Measurements from ENCODE around the gene CALHM6.

The CALHM6 gene

GRCh38 chr6:116422238-116422637 is 38.9 kb upstream of the CALHM6 start:
- TF ChIP-seq, protein P1, sequence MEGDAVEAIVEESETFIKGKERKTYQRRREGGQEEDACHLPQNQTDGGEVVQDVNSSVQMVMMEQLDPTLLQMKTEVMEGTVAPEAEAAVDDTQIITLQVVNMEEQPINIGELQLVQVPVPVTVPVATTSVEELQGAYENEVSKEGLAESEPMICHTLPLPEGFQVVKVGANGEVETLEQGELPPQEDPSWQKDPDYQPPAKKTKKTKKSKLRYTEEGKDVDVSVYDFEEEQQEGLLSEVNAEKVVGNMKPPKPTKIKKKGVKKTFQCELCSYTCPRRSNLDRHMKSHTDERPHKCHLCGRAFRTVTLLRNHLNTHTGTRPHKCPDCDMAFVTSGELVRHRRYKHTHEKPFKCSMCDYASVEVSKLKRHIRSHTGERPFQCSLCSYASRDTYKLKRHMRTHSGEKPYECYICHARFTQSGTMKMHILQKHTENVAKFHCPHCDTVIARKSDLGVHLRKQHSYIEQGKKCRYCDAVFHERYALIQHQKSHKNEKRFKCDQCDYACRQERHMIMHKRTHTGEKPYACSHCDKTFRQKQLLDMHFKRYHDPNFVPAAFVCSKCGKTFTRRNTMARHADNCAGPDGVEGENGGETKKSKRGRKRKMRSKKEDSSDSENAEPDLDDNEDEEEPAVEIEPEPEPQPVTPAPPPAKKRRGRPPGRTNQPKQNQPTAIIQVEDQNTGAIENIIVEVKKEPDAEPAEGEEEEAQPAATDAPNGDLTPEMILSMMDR (IDR thresholded peaks at IDR 0.05; ENCODE audit: insufficient read depth, low read depth, low read length, missing control alignments): no peak
- no peak overlapping the region for H3K4me3 ChIP-seq (ENCODE audit: low read depth, low read length)
- no peak for DNase-seq (ENCODE audit: low read depth)

GRCh38 chr6:116424001-116424400 is 37.2 kb upstream of the CALHM6 start:
- TF ChIP-seq, protein P1 (IDR thresholded peaks at IDR 0.05; ENCODE audit: insufficient read depth, low read depth, low read length, missing control alignments): no peak
- no peak overlapping the region for H3K4me3 ChIP-seq (ENCODE audit: low read depth, low read length)
- no peak for DNase-seq (ENCODE audit: low read depth)

DNA sequence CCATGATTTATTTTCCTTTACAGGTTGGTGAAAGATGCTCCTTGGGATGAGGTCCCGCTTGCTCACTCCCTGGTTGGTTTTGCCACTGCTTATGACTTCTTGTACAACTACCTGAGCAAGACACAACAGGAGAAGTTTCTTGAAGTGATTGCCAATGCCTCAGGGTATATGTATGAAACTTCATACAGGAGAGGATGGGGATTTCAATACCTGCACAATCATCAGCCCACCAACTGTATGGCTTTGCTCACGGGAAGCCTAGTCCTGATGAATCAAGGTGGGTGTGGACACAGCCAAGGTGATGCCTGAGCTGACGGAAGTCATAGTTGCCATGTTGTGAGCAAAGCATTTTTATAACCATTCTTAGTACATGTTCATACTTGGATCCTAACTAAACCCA is 34.6 kb upstream of the CALHM6 start:
- DNase-seq (ENCODE audit: low read depth): no peak
- no peak overlapping the region for H3K4me3 ChIP-seq (ENCODE audit: low read depth, low read length)
- TF ChIP-seq, protein P1 (IDR thresholded peaks at IDR 0.05; ENCODE audit: insufficient read depth, low read depth, low read length, missing control alignments): no peak

- H3K4me3 ChIP-seq (ENCODE audit: low read depth, low read length): no peak overlapping the region
- DNase-seq (ENCODE audit: low read depth): no peak
- TF ChIP-seq, protein P1 (IDR thresholded peaks at IDR 0.05; ENCODE audit: insufficient read depth, low read depth, low read length, missing control alignments): no peak
Measured at GRCh38 chr6:116429111-116429510, 32.1 kb upstream of the CALHM6 start.

DNA sequence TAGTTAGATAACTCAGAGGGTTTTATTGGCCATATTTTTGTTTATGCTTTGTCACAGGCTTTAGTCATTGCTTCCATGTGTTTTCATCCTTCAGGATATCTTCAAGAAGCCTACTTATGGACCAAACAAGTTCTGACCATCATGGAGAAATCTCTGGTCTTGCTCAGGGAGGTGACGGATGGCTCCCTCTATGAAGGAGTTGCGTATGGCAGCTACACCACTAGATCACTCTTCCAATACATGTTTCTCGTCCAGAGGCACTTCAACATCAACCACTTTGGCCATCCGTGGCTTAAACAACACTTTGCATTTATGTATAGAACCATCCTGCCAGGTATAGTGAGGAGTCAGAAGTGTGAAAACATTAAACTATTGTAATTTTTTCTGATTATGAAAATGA is 30.3 kb upstream of the CALHM6 start:
- TF ChIP-seq, protein P1 (IDR thresholded peaks at IDR 0.05; ENCODE audit: insufficient read depth, low read depth, low read length, missing control alignments): no peak
- no peak overlapping the region for H3K4me3 ChIP-seq (ENCODE audit: low read depth, low read length)
- DNase-seq (ENCODE audit: low read depth): no peak

DNA sequence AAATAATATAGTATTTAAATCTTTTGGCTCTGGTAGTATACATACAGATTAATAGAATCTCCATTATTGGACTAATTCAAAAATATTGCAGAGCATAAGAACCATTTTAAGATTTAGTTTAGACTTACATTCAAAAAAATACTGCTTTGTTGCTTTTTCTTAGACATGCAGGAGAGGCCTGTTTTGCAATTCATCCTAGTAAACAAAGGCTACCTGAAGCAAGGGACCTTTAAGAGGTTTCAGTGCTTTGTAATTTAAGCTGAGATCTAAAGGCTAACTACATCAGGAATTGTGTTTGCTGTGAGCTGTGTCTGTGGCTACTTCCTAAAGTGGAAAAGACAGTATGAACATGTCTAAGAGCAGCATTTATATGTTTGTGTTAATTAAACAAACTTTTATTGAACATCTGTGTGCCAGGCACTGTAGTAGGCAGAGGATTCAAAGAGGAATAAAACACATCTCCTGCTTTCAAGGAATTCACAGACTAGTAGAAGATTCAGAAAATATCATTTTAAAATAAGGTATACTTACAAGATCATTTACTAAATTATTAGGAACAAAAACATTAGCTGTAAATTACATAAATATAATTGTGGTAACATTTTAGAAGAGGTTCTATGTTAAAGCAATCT is 29.1 kb upstream of the CALHM6 start:
- no peak overlapping the region for H3K4me3 ChIP-seq (ENCODE audit: low read depth, low read length)
- DNase-seq (ENCODE audit: low read depth): no peak
- TF ChIP-seq, protein P1 (IDR thresholded peaks at IDR 0.05; ENCODE audit: insufficient read depth, low read depth, low read length, missing control alignments): no peak

- DNase-seq (ENCODE audit: low read depth): no peak
- TF ChIP-seq, protein P1 (IDR thresholded peaks at IDR 0.05; ENCODE audit: insufficient read depth, low read depth, low read length, missing control alignments): no peak
- no peak overlapping the region for H3K4me3 ChIP-seq (ENCODE audit: low read depth, low read length)
Measured at GRCh38 chr6:116433206-116433712, 27.9 kb upstream of the CALHM6 start.
